Naive B cell (primary cell): ENCODE results near the gene ATP11C. TPM values are rescaled to one million over a fixed set of nuclear protein-coding genes. Genes with fewer than 3 reads are reported as not detected.

Source experiments
- ATAC-seq, 2 donors: fragments of 150-1000 bp; cut with Tn5 transposase; 2 replicates each; pipeline ENCODE4 v1.10.0; 2021; ENCODE audit warnings: low read depth in 2 of 2, mild to moderate bottlenecking in 2 of 2, moderate library complexity in 2 of 2
- DNase-seq: peaks from one replicate; pipeline ENCODE4 v3.0.0; 2022
- H3K27ac Mint-ChIP-seq, 6 donors: one replicate each; pipeline ENCODE4 v1.8.0; 2020 to 2022; ENCODE audit warnings: mild to moderate bottlenecking in 6 of 6, mixed read lengths in 6 of 6, moderate library complexity in 5 of 6, inconsistent platforms in 2 of 6
- H3K27me3 Mint-ChIP-seq, 3 donors: one replicate each; pipeline ENCODE4 v1.8.0; 2021 to 2022; ENCODE audit warnings: mixed read lengths in 3 of 3, mild to moderate bottlenecking in 1 of 3
- H3K36me3 Mint-ChIP-seq, 2 donors: one replicate each; pipeline ENCODE4 v1.8.0; 2020 to 2022; ENCODE audit warnings: mixed read lengths in 2 of 2, inconsistent platforms in 1 of 2, mild to moderate bottlenecking in 1 of 2
- H3K4me1 Mint-ChIP-seq, 3 donors: one replicate each; pipeline ENCODE4 v1.8.0; 2020 to 2022; ENCODE audit warnings: mixed read lengths in 3 of 3, inconsistent platforms in 1 of 3, mild to moderate bottlenecking in 1 of 3, moderate library complexity in 1 of 3
- H3K4me3 Mint-ChIP-seq, 8 donors: one replicate each; pipeline ENCODE4 v1.8.0; 2020 to 2022; ENCODE audit warnings: mild to moderate bottlenecking in 8 of 8, mixed read lengths in 8 of 8, moderate library complexity in 8 of 8, inconsistent platforms in 2 of 8
- H3K9me3 Mint-ChIP-seq, 7 donors: one replicate each; pipeline ENCODE4 v1.8.0; 2020 to 2022; ENCODE audit warnings: mixed read lengths in 7 of 7, mild to moderate bottlenecking in 5 of 7, inconsistent platforms in 2 of 7, moderate library complexity in 1 of 7
- polyA plus RNA-seq, 6 donors: library from polyadenylated mRNA; unstranded; fragments of 300-500 nt; fragmentation: Illumina TruSeq; gene quantifications; one replicate each; pipeline ENCODE4 v1.2.3, GENCODE V29; 2021; ENCODE audit warnings: low read depth in 6 of 6

Gene ATP11C
- polyA plus RNA-seq, 6 donors from 2014 or later, result 5.8 to 11.2 (median 8.0) TPM

GRCh38 chrX:139804482-139804881 is 128.4 kb downstream of the ATP11C start:
- Mint-ChIP-seq H3K27me3 (no peaks in the 10 kb centered on the region), H3K4me3 (no peak overlapping the region), H3K36me3 (peaks cover 0 to 8% of the 10 kb centered on the region in 2 donors), H3K27ac (no peak overlapping the region), H3K4me1 (no peaks in the 10 kb centered on the region), H3K9me3 (peaks cover 0 to 6% (median 0%) of the 10 kb centered on the region in 7 donors)
- no peak for DNase-seq
- ATAC-seq, result no peak

DNA sequence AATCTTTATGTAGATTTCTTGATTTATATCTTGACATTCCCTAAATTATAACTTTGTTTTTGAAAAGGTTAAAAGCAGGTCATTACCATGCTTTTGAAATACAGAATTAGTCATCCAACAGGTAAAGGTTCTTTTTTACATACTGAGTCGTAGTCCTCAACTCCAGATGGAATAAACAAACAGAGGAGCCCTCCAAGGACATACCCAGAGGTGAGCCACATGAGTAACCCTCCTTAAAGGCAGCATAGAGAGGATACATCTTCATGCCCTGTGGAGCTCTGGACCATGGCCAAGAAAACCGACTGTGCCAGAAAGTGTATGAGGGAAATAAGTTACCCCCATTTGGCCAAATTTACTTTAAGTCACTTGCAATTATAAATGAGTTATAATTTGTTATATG is 129.6 kb downstream of the ATP11C start:
- Mint-ChIP-seq H3K4me1 (no peaks in the 10 kb centered on the region), H3K27me3 (no peaks in the 10 kb centered on the region), H3K4me3 (no peak overlapping the region), H3K27ac (no peak overlapping the region), H3K36me3 (peaks cover 0 to 16% of the 10 kb centered on the region in 2 donors), H3K9me3 (peaks cover 0 to 7% (median 0%) of the 10 kb centered on the region in 7 donors)
- no peak for DNase-seq
- no peak for ATAC-seq

GRCh38 chrX:139802048-139802447 is 130.8 kb downstream of the ATP11C start:
- H3K4me1 Mint-ChIP-seq, result no peaks in the 10 kb centered on the region
- DNase-seq (no peak), ATAC-seq (no peak)
- no peak overlapping the region for H3K27ac Mint-ChIP-seq
- peaks cover 0 to 6% (median 0%) of the 10 kb centered on the region in 7 donors for H3K9me3 Mint-ChIP-seq
- peaks cover 0 to 16% of the 10 kb centered on the region in 2 donors for H3K36me3 Mint-ChIP-seq
- no peak overlapping the region for H3K4me3 Mint-ChIP-seq
- H3K27me3 Mint-ChIP-seq, result no peaks in the 10 kb centered on the region

DNA sequence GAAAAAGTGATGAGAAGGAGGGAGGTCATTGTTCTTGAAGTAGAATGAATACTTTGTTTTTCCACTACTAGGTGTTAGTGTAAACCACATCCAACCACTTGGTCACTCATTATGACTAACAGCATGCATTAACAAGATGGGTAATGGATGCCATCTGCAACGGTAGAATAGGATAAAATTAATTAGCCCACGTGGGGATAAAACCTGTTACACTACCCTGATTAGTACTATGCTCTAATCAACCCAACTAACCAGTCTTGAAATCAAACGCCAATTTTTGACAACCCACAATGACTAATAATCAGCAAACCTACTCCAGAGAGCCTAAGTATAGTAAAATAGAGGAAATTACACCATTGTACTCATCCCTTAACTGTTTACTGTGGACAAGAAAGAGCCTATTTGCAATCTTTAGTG is 131.4 kb downstream of the ATP11C start:
- Mint-ChIP-seq H3K27ac (no peak overlapping the region), H3K27me3 (no peaks in the 10 kb centered on the region), H3K4me3 (no peak overlapping the region), H3K9me3 (peaks cover 0 to 3% (median 0%) of the 10 kb centered on the region in 7 donors), H3K4me1 (no peaks in the 10 kb centered on the region), H3K36me3 (peaks cover 0 to 16% of the 10 kb centered on the region in 2 donors)
- DNase-seq (no peak), ATAC-seq (no peak)

DNA sequence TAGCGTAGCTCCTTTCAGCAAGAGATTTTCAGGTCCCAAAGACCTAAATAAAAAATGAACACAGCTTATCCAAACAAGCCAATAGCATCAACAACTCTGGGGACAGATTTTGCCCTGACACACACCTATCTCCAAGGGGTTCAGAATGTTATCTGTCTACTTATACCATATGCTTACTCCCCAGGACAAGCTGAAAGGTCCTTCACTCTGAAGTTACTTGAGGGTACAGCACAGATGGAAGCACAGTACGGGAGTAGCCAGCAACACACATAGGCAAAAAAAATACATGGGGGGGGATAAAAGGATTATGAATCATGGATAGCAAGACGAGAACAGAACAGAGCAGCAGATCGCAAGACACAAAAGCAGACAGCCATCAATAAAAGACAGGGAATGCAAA is 134.2 kb downstream of the ATP11C start:
- no peak for ATAC-seq
- H3K27ac Mint-ChIP-seq, result peak overlapping the region in 1 of 6 donors; percentile 48
- peaks cover 0 to 4% (median 0%) of the 10 kb centered on the region in 3 donors for H3K4me1 Mint-ChIP-seq

DNA sequence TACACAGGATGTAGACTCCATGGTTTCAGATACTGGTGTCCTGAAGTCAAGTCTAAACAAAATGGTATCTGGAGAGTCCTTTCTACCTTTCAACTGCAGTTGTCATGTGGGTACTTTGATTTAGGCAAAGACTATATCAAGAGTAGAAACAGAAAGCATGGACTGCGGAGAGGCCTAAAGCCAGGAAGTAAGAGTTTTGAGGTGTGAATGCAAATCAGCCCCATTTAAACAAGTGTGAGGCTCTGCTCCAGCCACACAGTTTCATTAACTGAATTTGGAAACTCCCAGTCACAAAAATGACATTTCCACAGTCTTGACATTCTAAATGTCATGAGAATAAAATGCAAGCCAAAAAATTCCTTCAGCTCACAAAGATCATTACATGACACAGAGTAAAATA is 137.7 kb downstream of the ATP11C start:
- no peak overlapping the region for H3K4me3 Mint-ChIP-seq
- ATAC-seq (peak; percentile 36 to 63), DNase-seq (no peak)
- H3K27ac Mint-ChIP-seq, result no peak overlapping the region
- H3K27me3 Mint-ChIP-seq, result no peaks in the 10 kb centered on the region
- H3K4me1 Mint-ChIP-seq, result peaks cover 0 to 4% (median 0%) of the 10 kb centered on the region in 3 donors
- peaks cover 5 to 8% of the 10 kb centered on the region in 2 donors for H3K36me3 Mint-ChIP-seq
- H3K9me3 Mint-ChIP-seq, result peaks cover 0 to 3% (median 0%) of the 10 kb centered on the region in 7 donors

More for the DNA sequence above, 134.2 kb downstream of the ATP11C start:
- Mint-ChIP-seq H3K27me3 (no peaks in the 10 kb centered on the region), H3K9me3 (peaks cover 0 to 3% (median 0%) of the 10 kb centered on the region in 7 donors), H3K4me3 (no peak overlapping the region), H3K36me3 (peaks cover 3 to 16% of the 10 kb centered on the region in 2 donors)
- no peak for DNase-seq

DNA sequence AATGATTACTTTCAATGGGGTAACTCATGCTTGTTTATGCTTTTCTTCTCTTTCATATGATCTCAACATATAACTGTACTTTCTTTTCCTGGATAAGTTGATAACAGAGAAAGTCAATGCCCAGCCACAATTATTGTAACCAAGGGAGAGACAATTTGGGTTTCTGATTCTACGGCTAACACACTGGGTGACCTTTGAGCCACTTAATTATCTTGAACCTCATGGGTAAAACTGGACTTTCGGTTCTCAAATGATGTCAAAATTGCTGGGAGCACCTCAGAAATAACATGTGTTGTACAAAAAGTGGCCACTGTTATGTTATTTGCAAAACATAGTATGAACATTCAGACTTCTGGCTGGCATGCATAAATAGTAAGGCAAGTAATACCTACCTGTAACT is 145.3 kb downstream of the ATP11C start:
- Mint-ChIP-seq H3K27me3 (no peaks in the 10 kb centered on the region), H3K4me1 (peaks cover 0 to 9% (median 0%) of the 10 kb centered on the region in 3 donors), H3K9me3 (no peaks in the 10 kb centered on the region), H3K27ac (no peak overlapping the region), H3K36me3 (peaks cover 6 to 14% of the 10 kb centered on the region in 2 donors), H3K4me3 (no peak overlapping the region)
- no peak for DNase-seq
- ATAC-seq, result no peak

- Mint-ChIP-seq H3K4me1 (peaks cover 0 to 9% (median 0%) of the 10 kb centered on the region in 3 donors), H3K9me3 (no peaks in the 10 kb centered on the region), H3K27ac (peak overlapping the region in 3 of 6 donors; percentile 1 to 38 (median 3)), H3K27me3 (no peaks in the 10 kb centered on the region), H3K4me3 (peak overlapping the region in 1 of 8 donors; percentile 25), H3K36me3 (peaks cover 13 to 14% of the 10 kb centered on the region in 2 donors)
- ATAC-seq (no peak), DNase-seq (no peak)
Observed at GRCh38 chrX:139784807-139785206, 148.0 kb downstream of the ATP11C start.

GRCh38 chrX:139783959-139784358 is 148.9 kb downstream of the ATP11C start:
- peaks cover 13 to 14% of the 10 kb centered on the region in 2 donors for H3K36me3 Mint-ChIP-seq
- no peaks in the 10 kb centered on the region for H3K27me3 Mint-ChIP-seq
- H3K9me3 Mint-ChIP-seq, result no peaks in the 10 kb centered on the region
- peaks cover 0 to 9% (median 0%) of the 10 kb centered on the region in 3 donors for H3K4me1 Mint-ChIP-seq
- no peak overlapping the region for H3K27ac Mint-ChIP-seq
- no peak overlapping the region for H3K4me3 Mint-ChIP-seq
- no peak for ATAC-seq
- DNase-seq, result no peak

DNA sequence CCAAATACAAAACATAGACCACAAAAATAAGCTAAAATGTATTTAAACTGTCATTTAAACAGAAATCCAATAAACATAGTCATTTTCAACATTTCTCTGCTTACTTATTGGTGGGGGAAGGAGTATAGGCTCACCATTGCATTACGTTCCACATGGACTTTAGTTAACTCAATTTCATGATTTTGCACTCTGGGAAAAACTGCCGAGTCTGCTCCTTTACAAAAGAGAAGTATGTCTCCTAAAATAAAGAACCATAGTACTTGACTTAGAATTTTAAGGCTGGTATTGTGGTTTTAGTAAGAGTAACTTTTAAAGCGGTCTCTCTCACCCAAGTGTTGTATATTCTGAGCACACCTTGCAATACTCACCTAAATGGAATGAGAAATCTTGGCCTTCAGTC is 149.8 kb downstream of the ATP11C start:
- Mint-ChIP-seq H3K27me3 (no peaks in the 10 kb centered on the region), H3K4me3 (no peak overlapping the region), H3K4me1 (peaks cover 0 to 9% (median 0%) of the 10 kb centered on the region in 3 donors), H3K27ac (peak overlapping the region in 1 of 6 donors; percentile 11), H3K9me3 (no peaks in the 10 kb centered on the region), H3K36me3 (peaks cover 13 to 14% of the 10 kb centered on the region in 2 donors)
- DNase-seq, result no peak
- ATAC-seq, result no peak

GRCh38 chrX:139776599-139776998 is 156.3 kb downstream of the ATP11C start:
- Mint-ChIP-seq H3K27me3 (no peaks in the 10 kb centered on the region), H3K4me3 (no peak overlapping the region), H3K4me1 (no peaks in the 10 kb centered on the region), H3K9me3 (peaks cover 0 to 11% (median 7%) of the 10 kb centered on the region in 7 donors), H3K27ac (no peak overlapping the region), H3K36me3 (peaks cover 7 to 14% of the 10 kb centered on the region in 2 donors)
- ATAC-seq (no peak), DNase-seq (no peak)

GRCh38 chrX:139770366-139770765 is 162.5 kb downstream of the ATP11C start:
- H3K4me1 Mint-ChIP-seq, result no peaks in the 10 kb centered on the region
- ATAC-seq, result no peak
- H3K27me3 Mint-ChIP-seq, result no peaks in the 10 kb centered on the region
- H3K36me3 Mint-ChIP-seq, result peaks cover 7 to 14% of the 10 kb centered on the region in 2 donors
- H3K4me3 Mint-ChIP-seq, result no peak overlapping the region
- H3K9me3 Mint-ChIP-seq, result peaks cover 0 to 16% (median 8%) of the 10 kb centered on the region in 7 donors
- no peak for DNase-seq
- no peak overlapping the region for H3K27ac Mint-ChIP-seq

- no peak overlapping the region for H3K27ac Mint-ChIP-seq
- DNase-seq (peak; percentile 9), ATAC-seq (peak; percentile 57 to 66)
- H3K4me1 Mint-ChIP-seq, result no peaks in the 10 kb centered on the region
- H3K4me3 Mint-ChIP-seq, result no peak overlapping the region
- no peaks in the 10 kb centered on the region for H3K27me3 Mint-ChIP-seq
- H3K36me3 Mint-ChIP-seq, result peaks cover 0 to 5% of the 10 kb centered on the region in 2 donors
- peaks cover 0 to 5% (median 3%) of the 10 kb centered on the region in 7 donors for H3K9me3 Mint-ChIP-seq
Observed at GRCh38 chrX:139766545-139766983, 166.3 kb downstream of the ATP11C start.

DNA sequence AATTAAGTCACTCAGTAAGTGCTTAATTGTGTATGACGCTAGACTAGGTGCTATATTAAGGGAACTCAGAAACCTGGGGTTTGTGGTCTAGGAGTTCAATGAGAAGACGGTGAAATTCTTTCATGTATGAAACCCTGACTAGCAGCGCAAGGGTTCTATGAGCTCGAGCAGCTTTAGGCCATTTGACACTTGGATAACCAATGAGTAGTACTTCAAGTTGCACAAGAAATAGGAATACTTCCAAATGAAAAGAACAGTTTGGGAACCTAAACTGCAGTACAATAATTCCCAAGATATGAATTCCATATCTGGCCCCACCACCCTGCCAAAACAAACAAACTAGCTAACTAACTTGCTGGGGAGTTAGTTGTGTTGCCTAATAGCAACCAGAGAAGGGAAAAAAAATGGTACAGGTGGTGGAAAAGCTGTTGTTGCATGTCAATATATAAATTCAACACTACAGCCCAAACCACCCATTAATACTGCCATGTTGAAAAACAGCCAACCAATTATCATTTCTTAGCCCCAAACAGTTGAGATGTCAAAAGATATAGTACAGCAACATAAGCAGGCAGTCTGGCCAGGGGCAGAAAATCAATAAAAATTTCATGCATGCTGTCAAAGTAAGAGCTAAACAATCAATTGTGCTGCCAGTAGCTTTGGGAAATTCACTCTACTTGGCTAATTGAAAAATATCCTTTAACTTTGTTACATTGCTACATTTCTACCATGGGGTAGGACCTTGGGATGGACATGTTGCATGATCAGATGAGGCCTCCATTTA is 170.3 kb downstream of the ATP11C start:
- no peak for ATAC-seq
- H3K27ac Mint-ChIP-seq, result no peak overlapping the region
- H3K36me3 Mint-ChIP-seq, result peaks cover 5 to 7% of the 10 kb centered on the region in 2 donors
- H3K27me3 Mint-ChIP-seq, result no peaks in the 10 kb centered on the region
- peaks cover 0 to 1% (median 0%) of the 10 kb centered on the region in 7 donors for H3K9me3 Mint-ChIP-seq
- H3K4me3 Mint-ChIP-seq, result no peak overlapping the region
- H3K4me1 Mint-ChIP-seq, result no peaks in the 10 kb centered on the region
- no peak for DNase-seq
